Retinal pigment epithelial cell (primary cell): ENCODE measurements around the gene GRIA1.

Experiments used
- DNase-seq: peaks from one replicate; pipeline ENCODE4 v3.0.0-alpha.2; 2010; ENCODE audit warnings: low read depth
- H3K4me3 ChIP-seq: 2 replicates; pipeline ENCODE4 v1.5.1; 2011; ENCODE audit warnings: mild to moderate bottlenecking, low read length, control low read depth, moderate library complexity
- CTCF ChIP-seq: conservative IDR thresholded peaks from 2 replicates; pipeline ENCODE4 v1.5.1; 2011; ENCODE audit warnings: low read depth, low read length, control low read depth, inconsistent platforms

GRIA1 gene

GRCh38 chr5:153784277-153784676, 293.8 kb downstream of the GRIA1 start:
- no peak overlapping the region for H3K4me3 ChIP-seq
- no peak for DNase-seq
- no peak for TF ChIP-seq CTCF

- no peak for TF ChIP-seq CTCF
These were observed 300.9 kb downstream of the GRIA1 start for GRCh38 chr5:153791339-153791738.

GRCh38 chr5:153792305-153792704, 301.8 kb downstream of the GRIA1 start:
- no peak overlapping the region for H3K4me3 ChIP-seq
- no peak for DNase-seq
- TF ChIP-seq CTCF: no peak

More at GRCh38 chr5:153791339-153791738, 300.9 kb downstream of the GRIA1 start:
- no peak for DNase-seq
- no peak overlapping the region for H3K4me3 ChIP-seq

- no peak for TF ChIP-seq CTCF
- DNase-seq: no peak
- no peak overlapping the region for H3K4me3 ChIP-seq
These were observed 303.2 kb downstream of the GRIA1 start for GRCh38 chr5:153793699-153794098.

GRCh38 chr5:153794327-153794726, 303.9 kb downstream of the GRIA1 start:
- no peak for TF ChIP-seq CTCF
- DNase-seq: no peak
- H3K4me3 ChIP-seq: no peak overlapping the region

- DNase-seq: no peak
- no peak overlapping the region for H3K4me3 ChIP-seq
- no peak for TF ChIP-seq CTCF
These were observed 306.1 kb downstream of the GRIA1 start for GRCh38 chr5:153796527-153796926.

GRCh38 chr5:153797484-153797883, 307.0 kb downstream of the GRIA1 start:
- DNase-seq: no peak
- no peak overlapping the region for H3K4me3 ChIP-seq
- TF ChIP-seq CTCF: no peak
